ENCODE results near the gene SCRT2.
A peak's percentile ranks its signal among the peaks of the same experiment; 100 is the strongest.

SCRT2 gene

DNA sequence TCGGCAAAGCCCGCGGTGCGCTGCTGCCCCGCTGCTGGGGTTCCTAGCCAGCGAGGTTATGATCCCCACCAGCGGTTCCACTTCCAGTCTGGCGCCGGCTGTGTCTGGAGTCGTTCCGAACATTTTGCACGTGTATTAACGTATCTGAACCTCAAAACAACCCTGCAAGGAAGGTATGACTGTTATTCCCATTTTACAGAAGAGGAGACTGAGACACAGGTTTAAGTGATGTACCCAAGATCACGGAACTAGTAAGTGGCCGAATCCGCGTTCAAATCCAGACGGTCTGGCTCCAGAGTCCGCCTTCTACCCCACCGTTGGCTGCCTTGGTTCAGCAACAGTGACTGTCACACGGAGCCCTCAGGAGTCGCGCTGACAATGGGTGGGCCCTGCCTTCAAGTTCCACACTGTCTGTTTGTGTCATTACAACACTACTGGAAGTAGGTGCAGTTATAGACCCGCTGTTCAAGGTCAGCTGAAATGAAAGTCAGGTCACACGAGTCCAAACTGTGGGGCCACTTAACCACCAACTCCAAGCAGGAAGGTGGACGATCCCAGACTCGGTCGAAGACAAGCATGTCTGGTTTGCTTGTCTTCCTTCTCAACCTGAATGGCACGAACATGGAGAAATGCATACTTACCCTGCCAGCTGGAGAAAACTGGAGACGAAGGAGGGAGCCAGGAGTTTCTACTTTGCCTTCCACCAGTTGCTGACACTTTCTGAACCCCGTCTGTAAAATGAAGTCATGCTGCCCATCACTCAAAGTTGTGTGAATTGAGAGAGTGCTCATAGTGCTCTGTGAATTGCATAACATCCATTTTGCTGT is 21.8 kb downstream of the SCRT2 start:
- H3K27me3 ChIP-seq (ENCODE audit: control insufficient read depth, insufficient read depth, low read length), result peaks cover 8% of the 10 kb centered on the region
- H3K9me3 ChIP-seq (ENCODE audit: control insufficient read depth, low read length), result no peaks in the 10 kb centered on the region
- H3K9ac ChIP-seq (ENCODE audit: low read length), result peak overlapping the region; percentile 58
- peaks cover 15% of the 10 kb centered on the region for H3K4me1 ChIP-seq (ENCODE audit: control insufficient read depth, insufficient read depth, low read length)
- H3K4me3 ChIP-seq (ENCODE audit: low read length), result peak overlapping the region; percentile 85
- H3K36me3 ChIP-seq (ENCODE audit: control insufficient read depth, insufficient read depth, low read length), result peaks cover 2% of the 10 kb centered on the region

DNA sequence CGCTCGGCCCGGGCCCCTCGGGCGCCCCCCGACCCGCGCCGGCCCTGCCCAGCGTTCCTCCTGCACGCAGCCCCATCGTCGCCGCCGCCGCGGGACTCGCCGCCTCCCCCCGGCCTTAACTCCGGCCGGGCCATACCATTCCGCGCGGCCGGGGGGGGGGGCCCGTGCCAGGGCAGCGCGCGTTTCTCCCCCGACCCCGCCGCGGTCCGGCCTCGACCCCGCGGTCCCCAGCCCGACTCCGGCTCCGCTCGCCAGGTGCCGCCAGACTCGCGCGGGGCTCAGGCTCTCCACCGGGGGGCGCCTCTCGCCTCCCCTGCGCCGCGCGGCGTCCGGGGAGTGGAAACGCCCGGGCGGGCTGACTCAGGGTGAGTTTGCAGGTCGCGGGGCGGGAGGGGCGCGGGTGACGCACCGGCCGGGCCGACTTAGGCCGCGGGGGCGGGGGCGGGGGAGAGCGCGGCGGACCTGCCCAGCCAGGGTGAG is 22.5 kb downstream of the SCRT2 start, which contains the start of gene SRXN1:
Gene SRXN1 (minus strand): TSS at position 91 of the 480 bp plus-strand sequence. CDS start 15 bp downstream, at position 76.
- Histone ChIP-seq H3K36me3 (ENCODE audit: control insufficient read depth, insufficient read depth, low read length) (peaks cover 6% of the 10 kb centered on the region), H3K27me3 (ENCODE audit: control insufficient read depth, insufficient read depth, low read length) (peaks cover 1% of the 10 kb centered on the region), H3K9me3 (ENCODE audit: control insufficient read depth, low read length) (no peaks in the 10 kb centered on the region), H3K9ac (ENCODE audit: low read length) (peak within 1 kb of the TSS; percentile 76), H3K4me3 (ENCODE audit: low read length) (peak within 1 kb of the TSS; percentile 92), H3K4me1 (ENCODE audit: control insufficient read depth, insufficient read depth, low read length) (peaks cover 15% of the 10 kb centered on the region)

DNA sequence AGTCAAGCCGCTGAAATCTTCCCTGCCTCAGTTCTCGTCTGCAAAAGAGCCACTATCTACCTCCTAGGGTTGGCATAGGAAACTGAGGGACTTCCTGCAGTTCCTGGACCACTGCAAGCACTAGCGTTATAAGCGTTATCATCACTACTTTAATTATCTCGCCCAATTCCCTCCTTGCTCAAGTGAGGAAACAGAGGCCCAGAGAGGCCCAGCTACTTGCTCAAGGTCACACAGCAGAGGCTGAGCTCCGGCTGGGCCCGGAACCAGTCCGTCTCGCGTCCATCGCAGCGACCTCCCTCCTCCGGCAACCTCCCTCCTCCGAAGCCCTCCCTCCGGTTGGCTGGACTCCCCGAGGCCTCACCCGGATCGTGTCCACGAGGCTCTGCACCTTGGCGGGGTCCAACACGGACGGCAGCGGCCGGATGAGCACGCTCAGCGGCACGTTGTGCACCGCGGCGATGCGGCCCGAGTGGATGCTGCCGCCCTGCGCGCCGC is 22.9 kb downstream of the SCRT2 start:
- no peaks in the 10 kb centered on the region for H3K9me3 ChIP-seq (ENCODE audit: control insufficient read depth, low read length)
- peak overlapping the region; percentile 92 for H3K4me3 ChIP-seq (ENCODE audit: low read length)
- no peaks in the 10 kb centered on the region for H3K27me3 ChIP-seq (ENCODE audit: control insufficient read depth, insufficient read depth, low read length)
- H3K9ac ChIP-seq (ENCODE audit: low read length), result peak overlapping the region; percentile 76
- peaks cover 10% of the 10 kb centered on the region for H3K36me3 ChIP-seq (ENCODE audit: control insufficient read depth, insufficient read depth, low read length)
- H3K4me1 ChIP-seq (ENCODE audit: control insufficient read depth, insufficient read depth, low read length), result peaks cover 15% of the 10 kb centered on the region

DNA sequence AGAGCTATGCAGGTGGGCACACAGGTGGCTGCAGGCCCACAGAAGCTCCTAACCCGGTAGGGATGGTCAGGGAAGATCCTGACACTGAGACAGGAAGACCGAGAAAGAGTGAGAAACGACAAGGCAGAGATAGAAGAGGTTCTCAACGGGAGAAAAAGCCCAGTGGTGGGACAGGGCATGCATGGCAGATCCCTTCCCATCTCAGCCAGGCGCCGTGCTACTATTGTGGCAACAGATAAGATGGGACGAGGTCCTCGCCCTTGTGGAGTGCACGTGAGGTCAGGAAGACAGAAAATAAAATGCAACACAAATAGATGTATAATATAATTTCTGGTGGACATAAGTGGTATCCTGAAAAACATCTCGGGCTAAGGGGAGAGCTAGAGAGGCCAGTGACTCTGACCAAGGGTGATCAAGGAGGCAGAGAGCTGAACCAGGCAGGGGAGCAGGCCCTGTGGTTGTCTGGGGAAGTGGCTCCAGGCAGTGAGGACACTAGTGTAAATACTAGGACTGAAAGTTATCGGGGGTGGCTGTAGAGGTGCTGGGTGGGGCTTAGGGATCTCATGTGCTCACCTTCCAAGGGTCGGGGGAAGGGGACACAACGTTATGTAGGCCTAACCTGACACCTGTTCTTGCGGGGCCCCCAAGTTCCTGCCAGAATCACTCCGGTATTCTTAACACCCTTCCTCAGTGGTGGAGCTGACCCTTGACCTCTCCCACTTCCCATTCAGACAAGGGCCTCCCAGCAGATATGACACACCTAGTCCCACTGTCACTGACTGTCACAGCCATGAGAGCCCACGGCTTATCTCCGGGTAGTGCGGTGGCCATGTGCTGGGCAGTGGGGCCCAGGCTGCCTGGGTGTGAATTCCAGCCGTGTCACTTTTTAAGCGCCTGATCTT is 23.6 kb downstream of the SCRT2 start:
- Histone ChIP-seq H3K4me3 (ENCODE audit: low read length) (peak overlapping the region; percentile 92), H3K9ac (ENCODE audit: low read length) (peak overlapping the region; percentile 76), H3K4me1 (ENCODE audit: control insufficient read depth, insufficient read depth, low read length) (peaks cover 15% of the 10 kb centered on the region), H3K9me3 (ENCODE audit: control insufficient read depth, low read length) (no peaks in the 10 kb centered on the region), H3K27me3 (ENCODE audit: control insufficient read depth, insufficient read depth, low read length) (no peaks in the 10 kb centered on the region), H3K36me3 (ENCODE audit: control insufficient read depth, insufficient read depth, low read length) (peaks cover 10% of the 10 kb centered on the region)

DNA sequence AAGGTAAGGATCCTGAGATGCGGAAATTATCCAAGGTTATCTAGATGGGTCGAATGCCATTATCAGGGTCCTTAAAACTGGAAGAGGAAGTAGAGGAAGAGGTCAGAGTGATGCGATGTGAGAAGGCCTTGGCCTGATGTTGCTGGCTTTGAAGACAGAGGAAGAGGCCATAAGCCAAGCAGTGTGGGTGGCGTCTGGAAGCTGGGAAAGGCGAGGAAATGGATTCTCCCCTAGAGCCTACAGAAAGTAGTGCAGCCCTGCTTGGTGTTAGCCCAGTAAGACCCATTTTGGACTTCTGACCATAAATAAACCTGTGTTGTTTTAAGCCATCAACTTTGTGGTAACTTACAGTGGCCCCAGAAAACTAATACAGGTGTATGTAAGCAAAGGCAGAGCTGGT is 24.6 kb downstream of the SCRT2 start:
- peaks cover 15% of the 10 kb centered on the region for H3K4me1 ChIP-seq (ENCODE audit: control insufficient read depth, insufficient read depth, low read length)
- H3K4me3 ChIP-seq (ENCODE audit: low read length), result no peak overlapping the region
- H3K9ac ChIP-seq (ENCODE audit: low read length), result no peak overlapping the region
- H3K36me3 ChIP-seq (ENCODE audit: control insufficient read depth, insufficient read depth, low read length), result peaks cover 10% of the 10 kb centered on the region
- H3K27me3 ChIP-seq (ENCODE audit: control insufficient read depth, insufficient read depth, low read length), result no peaks in the 10 kb centered on the region
- no peaks in the 10 kb centered on the region for H3K9me3 ChIP-seq (ENCODE audit: control insufficient read depth, low read length)

DNA sequence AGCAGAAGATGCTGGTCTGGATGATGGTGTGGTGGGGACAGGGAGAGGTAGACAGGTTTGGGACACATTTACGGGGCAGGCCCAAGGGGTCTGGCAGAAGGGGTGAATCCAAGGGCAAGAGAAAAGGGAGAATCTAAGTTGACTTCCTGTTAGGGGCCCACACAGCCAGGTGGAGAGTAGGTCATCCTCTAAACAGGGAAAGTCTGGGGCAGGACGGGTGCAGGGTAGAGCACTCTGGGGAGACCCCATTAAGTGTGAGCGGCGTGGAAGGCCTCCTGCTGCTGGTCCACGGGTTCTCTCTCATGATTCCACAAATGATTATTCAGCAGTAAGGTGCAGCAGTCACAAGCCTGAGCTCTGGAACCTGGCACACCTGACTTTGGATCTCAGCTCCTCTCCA is 25.3 kb downstream of the SCRT2 start:
- Histone ChIP-seq H3K4me3 (ENCODE audit: low read length) (no peak overlapping the region), H3K4me1 (ENCODE audit: control insufficient read depth, insufficient read depth, low read length) (peaks cover 18% of the 10 kb centered on the region), H3K27me3 (ENCODE audit: control insufficient read depth, insufficient read depth, low read length) (no peaks in the 10 kb centered on the region), H3K9ac (ENCODE audit: low read length) (no peak overlapping the region), H3K9me3 (ENCODE audit: control insufficient read depth, low read length) (no peaks in the 10 kb centered on the region), H3K36me3 (ENCODE audit: control insufficient read depth, insufficient read depth, low read length) (peaks cover 10% of the 10 kb centered on the region)

DNA sequence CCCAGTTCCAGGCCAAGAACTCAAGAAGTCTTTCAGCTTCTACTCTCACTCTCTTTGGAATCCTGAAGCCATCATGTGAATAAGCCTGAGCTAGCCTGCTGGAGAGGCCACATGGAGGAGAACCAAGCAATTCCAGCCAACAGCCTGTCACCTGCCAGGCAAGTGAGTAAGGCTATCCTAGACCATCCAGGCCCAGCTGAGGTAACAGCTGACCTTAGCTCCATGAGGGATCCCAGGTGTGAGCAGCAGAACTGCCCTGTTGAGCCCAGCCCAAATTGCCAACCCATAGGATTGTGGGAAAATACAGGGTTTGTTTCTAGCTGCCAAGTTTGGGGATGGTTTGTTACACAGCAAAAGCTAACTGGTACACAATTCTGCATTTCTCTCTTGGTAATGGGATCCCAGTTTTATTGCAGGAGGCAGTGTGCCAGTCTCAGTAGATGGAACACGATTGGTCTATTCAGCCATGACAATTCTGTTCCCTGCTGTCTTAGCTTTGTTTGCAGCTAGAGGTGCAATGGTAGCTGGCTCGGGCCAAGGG is 28.1 kb downstream of the SCRT2 start:
- no peak overlapping the region for H3K9ac ChIP-seq (ENCODE audit: low read length)
- peaks cover 10% of the 10 kb centered on the region for H3K36me3 ChIP-seq (ENCODE audit: control insufficient read depth, insufficient read depth, low read length)
- no peaks in the 10 kb centered on the region for H3K9me3 ChIP-seq (ENCODE audit: control insufficient read depth, low read length)
- peaks cover 8% of the 10 kb centered on the region for H3K27me3 ChIP-seq (ENCODE audit: control insufficient read depth, insufficient read depth, low read length)
- H3K4me1 ChIP-seq (ENCODE audit: control insufficient read depth, insufficient read depth, low read length), result peaks cover 12% of the 10 kb centered on the region
- no peak overlapping the region for H3K4me3 ChIP-seq (ENCODE audit: low read length)

DNA sequence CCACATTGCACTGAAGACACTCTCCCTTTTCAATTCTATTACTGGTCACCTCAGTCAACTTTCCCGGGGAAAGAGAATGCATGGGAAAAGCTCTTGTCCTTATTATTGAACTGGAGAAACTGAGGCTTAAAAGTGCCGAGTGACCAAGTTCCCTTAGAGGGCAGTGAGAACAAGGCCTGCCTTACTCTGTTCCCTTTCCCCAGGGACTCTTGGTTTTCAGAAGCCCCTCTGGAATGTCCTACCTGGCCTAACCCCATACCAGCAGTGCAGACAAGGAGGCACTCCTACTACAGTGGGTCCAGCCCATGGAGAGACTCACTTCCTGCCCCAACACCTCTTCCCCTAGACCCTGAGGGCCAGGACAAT is 28.8 kb downstream of the SCRT2 start:
- Histone ChIP-seq H3K4me1 (ENCODE audit: control insufficient read depth, insufficient read depth, low read length) (peaks cover 6% of the 10 kb centered on the region), H3K36me3 (ENCODE audit: control insufficient read depth, insufficient read depth, low read length) (peaks cover 10% of the 10 kb centered on the region), H3K27me3 (ENCODE audit: control insufficient read depth, insufficient read depth, low read length) (peaks cover 10% of the 10 kb centered on the region), H3K9ac (ENCODE audit: low read length) (no peak overlapping the region), H3K4me3 (ENCODE audit: low read length) (no peak overlapping the region), H3K9me3 (ENCODE audit: control insufficient read depth, low read length) (no peaks in the 10 kb centered on the region)

DNA sequence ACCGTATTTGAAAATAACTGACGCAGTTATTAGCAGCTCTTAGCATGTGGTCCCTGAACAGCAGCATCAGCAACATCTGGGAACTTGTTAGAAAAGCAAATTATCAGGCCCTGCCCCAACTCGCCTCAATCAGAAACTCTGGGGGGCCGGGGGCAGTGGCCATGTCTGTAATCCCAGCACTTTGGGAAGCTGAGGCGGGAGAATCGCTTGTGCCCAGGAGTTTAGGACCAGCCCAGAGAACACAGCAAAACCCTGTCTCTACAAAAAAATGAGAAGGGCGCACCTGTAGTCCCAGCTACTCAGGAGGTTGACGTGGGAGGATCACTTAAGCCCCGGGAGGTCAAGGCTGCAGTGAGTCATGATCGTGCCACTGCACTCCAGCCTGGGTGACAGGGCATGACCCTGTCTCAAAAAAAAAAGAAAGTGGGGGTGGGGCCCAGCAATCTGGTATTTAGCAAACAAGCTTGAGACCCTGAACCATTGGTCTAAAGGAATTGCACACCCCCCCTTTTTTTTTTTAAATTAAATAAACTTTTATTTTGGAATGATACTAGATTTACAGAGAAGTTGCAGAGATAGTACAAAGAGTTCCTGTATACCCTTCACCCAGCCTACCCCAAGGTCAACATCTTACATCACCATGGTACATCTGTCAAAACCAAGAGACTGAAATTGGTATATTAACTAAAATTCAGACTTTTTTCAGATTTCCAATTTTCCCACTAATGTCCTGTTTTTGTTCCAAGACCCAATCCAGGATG is 29.3 kb downstream of the SCRT2 start:
- H3K4me3 ChIP-seq (ENCODE audit: low read length), result no peak overlapping the region
- H3K4me1 ChIP-seq (ENCODE audit: control insufficient read depth, insufficient read depth, low read length), result peaks cover 6% of the 10 kb centered on the region
- H3K27me3 ChIP-seq (ENCODE audit: control insufficient read depth, insufficient read depth, low read length), result peaks cover 10% of the 10 kb centered on the region
- no peaks in the 10 kb centered on the region for H3K9me3 ChIP-seq (ENCODE audit: control insufficient read depth, low read length)
- H3K9ac ChIP-seq (ENCODE audit: low read length), result no peak overlapping the region
- peaks cover 10% of the 10 kb centered on the region for H3K36me3 ChIP-seq (ENCODE audit: control insufficient read depth, insufficient read depth, low read length)

DNA sequence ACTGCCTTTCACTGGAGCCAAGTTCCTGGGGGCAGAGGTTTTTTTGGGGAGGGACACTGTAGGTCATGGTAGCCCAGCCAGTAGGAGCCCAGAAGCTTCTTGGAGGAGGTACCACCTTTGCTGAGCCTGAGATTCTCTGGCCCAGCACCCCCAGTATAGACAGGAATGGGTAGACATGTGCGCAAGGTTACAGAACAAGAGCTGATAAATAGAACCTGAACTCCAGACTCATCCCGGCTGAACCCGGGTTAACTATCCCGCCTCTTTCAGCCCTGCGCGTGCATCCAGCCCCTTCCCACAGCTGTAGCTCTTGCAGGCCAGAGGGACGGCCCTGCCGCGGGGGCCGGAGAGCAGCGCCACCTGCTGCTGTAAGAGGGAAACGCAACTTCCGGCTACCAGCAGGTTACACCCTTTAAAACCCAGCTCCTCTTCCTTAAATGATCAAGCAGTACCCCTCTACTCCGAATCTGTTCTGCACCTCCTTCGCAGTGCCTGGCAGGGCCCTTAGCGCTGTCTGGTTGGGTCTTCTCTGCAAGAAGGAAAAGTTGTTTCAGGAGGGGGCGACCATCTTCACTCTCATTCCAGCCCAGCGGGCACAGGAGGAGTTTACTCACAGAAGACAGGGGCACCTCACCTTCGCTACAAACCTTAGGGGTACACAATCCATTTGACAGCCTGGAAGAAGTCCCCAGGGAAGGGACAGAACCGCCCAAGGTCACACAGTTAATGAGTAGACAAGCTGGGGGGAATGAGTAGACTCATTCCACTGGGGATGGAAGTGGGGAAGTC is 30.1 kb downstream of the SCRT2 start:
- H3K4me3 ChIP-seq (ENCODE audit: low read length), result no peak overlapping the region
- peaks cover 10% of the 10 kb centered on the region for H3K27me3 ChIP-seq (ENCODE audit: control insufficient read depth, insufficient read depth, low read length)
- no peaks in the 10 kb centered on the region for H3K9me3 ChIP-seq (ENCODE audit: control insufficient read depth, low read length)
- H3K9ac ChIP-seq (ENCODE audit: low read length), result no peak overlapping the region
- peaks cover 6% of the 10 kb centered on the region for H3K4me1 ChIP-seq (ENCODE audit: control insufficient read depth, insufficient read depth, low read length)
- peaks cover 10% of the 10 kb centered on the region for H3K36me3 ChIP-seq (ENCODE audit: control insufficient read depth, insufficient read depth, low read length)
